Testis (tissue), 3 donors: ENCODE measurements around the gene WBP2. TPM values are rescaled to one million over a fixed set of nuclear protein-coding genes. Genes with fewer than 3 reads are reported as not detected.
A peak's percentile ranks its signal among the peaks of the same experiment; 100 is the strongest.

Source experiments
- DNase-seq: peaks from one replicate; pipeline ENCODE4 v3.0.0-alpha.2; 2019
- H3K27ac ChIP-seq, 2 donors: fragments of 200-600 bp; sonication (generic); one replicate each; pipeline ENCODE4 v1.5.1; 2019
- H3K27me3 ChIP-seq: fragments of 200-600 bp; sonication (generic); one replicate; pipeline ENCODE4 v1.5.1; 2019
- H3K36me3 ChIP-seq: fragments of 200-600 bp; sonication (generic); one replicate; pipeline ENCODE4 v1.5.1; 2017; ENCODE audit warnings: low read depth; ENCODE audit errors: missing control alignments
- H3K4me1 ChIP-seq: fragments of 200-600 bp; sonication (generic); one replicate; pipeline ENCODE4 v1.5.1; 2019
- H3K4me3 ChIP-seq, 2 donors: fragments of 200-600 bp; sonication (generic); one replicate each; pipeline ENCODE4 v1.5.1; 2017 to 2019
- H3K9me3 ChIP-seq: fragments of 200-600 bp; sonication (generic); one replicate; pipeline ENCODE4 v1.5.1; 2017
- POLR2A ChIP-seq: fragments of 450-650 bp; IDR thresholded peaks from one replicate; pipeline ENCODE4 v1.6.1; 2017; ENCODE audit warnings: antibody characterized with exemption, mild to moderate bottlenecking, moderate library complexity
- WGBS, 2 donors: methylation state at CpG; one replicate each; pipeline ENCODE4 v1.1.5; 2018; 5-methylcytosine and 5-hydroxymethylcytosine counted together
- intact Hi-C: fragments of 100-400 bp; cut with DNase I; formaldehyde crosslinking; loops from one replicate; pipeline ENCODE4 v1.15.1; 2023; ENCODE audit warnings: low total_unique reads
- polyA plus RNA-seq: library from polyadenylated mRNA; stranded (reverse); fragments of 350-450 nt; fragmentation: Illumina TruSeq; extraction: RNeasy Lipid Tissue Mini Kit (QIAGEN cat#74804); gene quantifications from one replicate; pipeline ENCODE4 v1.2.3, GENCODE V29; 2014; ENCODE audit warnings: low read depth, low replicate concordance; ENCODE audit not compliant: insufficient read depth
- total RNA-seq, 2 donors: library from RNA; depleted of rRNA; stranded (reverse); fragments of >200 nt; gene quantifications; one replicate each; pipeline ENCODE4 v1.2.3, GENCODE V29; 2016
- TF ChIP-seq, protein P1 (sequence below), 3 experiments: fragments of 450-650 bp in 2 of 3; fragments of 200-600 bp in 1 of 3; sonication (generic) in 1 of 3; IDR thresholded peaks; one replicate each; pipeline ENCODE4 v1.5.1; 2016 to 2019; ENCODE audit warnings: antibody characterized with exemption in 3 of 3, mild to moderate bottlenecking in 2 of 3, moderate library complexity in 1 of 3

WBP2 gene
- total and polyA plus RNA-seq, 3 donors from 2014 or later: 96.1 to 217 (median 127) TPM

DNA sequence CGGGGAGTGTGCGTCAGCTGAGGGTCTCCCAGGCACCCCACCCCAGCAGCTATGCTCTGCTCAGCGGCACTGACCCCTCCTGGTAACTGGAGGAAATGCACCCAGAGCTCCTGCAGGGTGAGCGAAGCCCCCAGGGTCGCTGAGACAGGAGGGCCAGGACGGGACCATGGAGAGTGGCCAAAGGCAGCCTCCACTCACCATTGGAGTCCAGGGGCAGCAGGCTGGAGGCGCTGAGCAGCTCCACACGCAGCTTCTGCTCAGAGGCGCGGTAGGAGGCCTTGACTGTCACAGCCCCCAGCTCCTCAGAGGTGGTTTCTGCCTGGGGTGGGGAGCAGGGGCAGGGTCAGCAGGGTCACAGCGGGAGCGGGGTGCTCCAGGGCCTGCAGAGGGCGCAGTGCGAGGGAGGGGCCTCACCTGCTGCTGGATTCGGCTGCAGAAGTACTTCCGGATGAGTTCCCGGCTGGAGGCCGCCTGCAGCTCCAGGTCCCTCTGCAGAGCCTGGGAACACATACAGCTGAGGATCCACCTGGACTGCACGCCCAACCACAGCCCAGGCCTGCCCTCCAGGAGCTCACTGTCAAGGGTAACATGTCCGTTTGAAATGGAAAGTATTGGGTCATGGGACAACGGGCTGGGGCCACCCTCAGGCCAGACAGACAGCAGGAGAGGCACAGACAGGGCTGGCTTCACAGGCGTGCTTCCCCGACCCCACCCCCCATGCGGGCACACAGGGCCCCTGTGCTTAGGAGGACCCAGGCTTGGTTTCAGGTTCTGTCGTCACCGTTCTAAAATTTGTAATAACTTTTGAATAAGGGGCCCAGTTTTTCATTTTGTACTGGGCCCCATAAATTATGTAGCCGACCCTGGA lies 24.7 kb downstream of the WBP2 start:
- DNase-seq: no peak
- intact Hi-C loops: no loop called here
- H3K36me3 ChIP-seq: no peaks in the 10 kb centered on the region

DNA sequence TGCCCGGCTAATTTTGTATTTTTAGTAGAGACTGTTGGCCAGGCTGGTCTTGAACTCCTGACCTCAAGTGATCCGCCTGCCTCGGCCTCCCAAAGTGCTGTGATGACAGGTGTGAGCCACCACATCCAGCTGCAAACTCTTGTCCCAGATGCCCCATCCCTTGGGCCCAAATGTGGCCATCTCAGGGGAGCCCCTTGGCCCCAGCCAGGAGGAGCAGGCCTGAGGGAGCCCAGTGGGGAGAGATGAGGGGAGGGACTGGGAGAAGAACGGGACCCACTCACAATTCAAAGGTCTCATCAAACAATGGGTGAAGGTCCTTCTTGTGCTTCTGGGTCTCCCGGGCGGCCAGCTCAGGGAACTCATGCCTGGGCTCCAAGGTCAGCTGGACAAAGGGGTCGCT lies 25.4 kb downstream of the WBP2 start:
- H3K4me1 ChIP-seq: peaks cover 19% of the 10 kb centered on the region
- TF ChIP-seq POLR2A: no peak
- TF ChIP-seq, protein P1, sequence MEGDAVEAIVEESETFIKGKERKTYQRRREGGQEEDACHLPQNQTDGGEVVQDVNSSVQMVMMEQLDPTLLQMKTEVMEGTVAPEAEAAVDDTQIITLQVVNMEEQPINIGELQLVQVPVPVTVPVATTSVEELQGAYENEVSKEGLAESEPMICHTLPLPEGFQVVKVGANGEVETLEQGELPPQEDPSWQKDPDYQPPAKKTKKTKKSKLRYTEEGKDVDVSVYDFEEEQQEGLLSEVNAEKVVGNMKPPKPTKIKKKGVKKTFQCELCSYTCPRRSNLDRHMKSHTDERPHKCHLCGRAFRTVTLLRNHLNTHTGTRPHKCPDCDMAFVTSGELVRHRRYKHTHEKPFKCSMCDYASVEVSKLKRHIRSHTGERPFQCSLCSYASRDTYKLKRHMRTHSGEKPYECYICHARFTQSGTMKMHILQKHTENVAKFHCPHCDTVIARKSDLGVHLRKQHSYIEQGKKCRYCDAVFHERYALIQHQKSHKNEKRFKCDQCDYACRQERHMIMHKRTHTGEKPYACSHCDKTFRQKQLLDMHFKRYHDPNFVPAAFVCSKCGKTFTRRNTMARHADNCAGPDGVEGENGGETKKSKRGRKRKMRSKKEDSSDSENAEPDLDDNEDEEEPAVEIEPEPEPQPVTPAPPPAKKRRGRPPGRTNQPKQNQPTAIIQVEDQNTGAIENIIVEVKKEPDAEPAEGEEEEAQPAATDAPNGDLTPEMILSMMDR (IDR thresholded peaks at IDR 0.05): no peak
- no peaks in the 10 kb centered on the region for H3K36me3 ChIP-seq

More for the DNA sequence above, 24.7 kb downstream of the WBP2 start:
- TF ChIP-seq POLR2A: no peak
- TF ChIP-seq, protein P1 (IDR thresholded peaks at IDR 0.05): peak in 1 of 3 experiments; percentile 46
- Histone ChIP-seq H3K27ac (no peak overlapping the region), H3K9me3 (no peaks in the 10 kb centered on the region), H3K27me3 (no peaks in the 10 kb centered on the region), H3K4me1 (peaks cover 13% of the 10 kb centered on the region), H3K4me3 (no peak overlapping the region)
- WGBS, 2 donors: 86 to 87% methylated on average over 10 to 27 of the region's 27 CpGs

DNA sequence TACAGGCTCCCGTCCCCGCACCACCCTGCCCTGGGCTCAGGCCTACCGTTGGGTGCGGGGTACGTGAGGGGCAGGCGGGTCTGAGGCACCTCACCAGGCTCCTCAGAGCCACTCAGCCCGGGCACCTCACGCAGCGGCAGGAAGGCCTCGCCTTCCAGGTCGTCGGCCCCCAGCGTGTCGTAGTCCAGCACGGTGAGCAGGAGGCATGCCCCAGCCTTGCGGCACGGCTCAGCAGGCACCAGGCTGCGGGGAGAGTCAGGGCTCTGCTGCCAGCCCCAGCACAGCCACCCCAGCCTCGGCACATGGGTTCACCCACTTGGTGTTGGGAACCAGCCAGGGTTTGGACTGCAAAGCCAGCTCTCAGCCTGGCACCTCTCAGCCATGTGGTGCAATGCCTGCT lies 26.4 kb downstream of the WBP2 start:
- Histone ChIP-seq H3K27me3 (no peaks in the 10 kb centered on the region), H3K36me3 (no peaks in the 10 kb centered on the region), H3K9me3 (no peaks in the 10 kb centered on the region), H3K4me3 (no peak overlapping the region), H3K27ac (no peak overlapping the region), H3K4me1 (peaks cover 22% of the 10 kb centered on the region)
- no peak for DNase-seq
- intact Hi-C loops: no loop called here
- WGBS, 2 donors: 92% methylated on average over 13 of the region's 19 CpGs; no CpG with 5 or more reads in 1 of the 2 donors
- TF ChIP-seq POLR2A: no peak
- TF ChIP-seq, protein P1 (IDR thresholded peaks at IDR 0.05): no peak

More for the DNA sequence above, 25.4 kb downstream of the WBP2 start:
- Histone ChIP-seq H3K9me3 (no peaks in the 10 kb centered on the region), H3K27ac (no peak overlapping the region), H3K4me3 (no peak overlapping the region), H3K27me3 (no peaks in the 10 kb centered on the region)
- no peak for DNase-seq
- WGBS, 2 donors: 87 to 100% methylated on average over 3 to 7 of the region's 7 CpGs
- intact Hi-C loops: no loop called here

DNA sequence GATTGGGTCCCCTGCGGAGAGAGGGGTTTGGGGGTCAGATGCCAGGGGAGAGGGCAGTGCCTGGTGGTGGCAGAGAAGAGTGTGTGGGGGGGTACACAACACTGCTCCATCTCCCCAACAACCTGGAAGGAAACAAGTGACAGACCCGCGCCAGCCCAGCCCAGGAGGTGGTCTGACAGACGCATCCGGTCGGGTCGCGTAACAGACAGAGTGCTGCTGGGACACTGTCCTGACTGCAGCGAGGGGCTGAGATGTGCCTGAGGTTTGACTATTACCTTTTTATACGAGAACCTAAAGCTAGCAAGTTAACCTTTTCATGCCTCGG lies 27.1 kb downstream of the WBP2 start:
- Histone ChIP-seq H3K36me3 (no peaks in the 10 kb centered on the region), H3K4me3 (no peak overlapping the region), H3K9me3 (no peaks in the 10 kb centered on the region), H3K4me1 (peaks cover 22% of the 10 kb centered on the region), H3K27ac (peak overlapping the region; percentile 72 to 75), H3K27me3 (no peaks in the 10 kb centered on the region)
- WGBS, 2 donors: 76 to 79% methylated on average over 10 to 11 of the region's 11 CpGs
- no peak for DNase-seq
- intact Hi-C loops: no loop called here
- TF ChIP-seq POLR2A: no peak
- TF ChIP-seq, protein P1 (IDR thresholded peaks at IDR 0.05): no peak
